Ovary (tissue), 3 donors: ENCODE results near the gene AK9.

Experiments
- CTCF ChIP-seq, 3 donors: fragments of 450-650 bp in 2 of 3; fragments of 200-600 bp in 1 of 3; IDR thresholded peaks; one replicate each; pipeline versions ENCODE4 v1.5.1 to v1.8.0; 2016 to 2022; ENCODE audit warnings: antibody characterized with exemption in 3 of 3, mild to moderate bottlenecking in 1 of 3
- POLR2A ChIP-seq: fragments of 450-650 bp; IDR thresholded peaks from one replicate; pipeline ENCODE4 v1.6.1; 2017; ENCODE audit warnings: antibody characterized with exemption, mild to moderate bottlenecking, moderate library complexity
- donor health status: DM: no; HTN: no; CAD: no.

GRCh38 chr6:109455437-109456110 lies 235.4 kb downstream of the AK9 start, which contains the start of gene MICAL1:
- peak in 1 of 3 donors; percentile 20 for TF ChIP-seq CTCF (IDR thresholded peaks at IDR 0.05)
- no peak for TF ChIP-seq POLR2A
